ENCODE data around the gene DCC. TPM values are rescaled to one million over a fixed set of nuclear protein-coding genes. Genes with fewer than 3 reads are reported as not detected.

The DCC gene
- total and polyA plus RNA-seq, 2 of the 8 experiments (the other 6 are each of a cell fraction or from before 2014, with no cell fraction given), result 0.14 to 1.4 TPM

DNA sequence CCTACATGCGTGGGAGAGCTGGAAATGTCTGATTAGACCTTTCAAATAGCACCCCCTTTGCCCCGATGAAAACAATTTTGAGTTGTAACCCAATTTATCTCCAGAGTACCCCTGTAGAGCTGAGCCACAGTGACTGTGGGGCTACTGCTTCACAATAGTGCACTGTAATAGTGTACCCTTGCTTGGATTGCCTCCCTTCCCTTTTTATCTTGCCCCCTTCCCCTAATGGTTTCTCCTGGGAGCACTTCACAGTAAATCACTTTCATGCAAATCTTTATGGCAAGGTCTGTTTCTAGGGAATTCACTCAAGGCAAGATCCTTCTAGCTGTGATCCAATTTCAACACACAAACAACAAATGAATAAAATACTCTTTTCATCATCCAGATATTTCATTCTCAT, 1196.9 kb downstream of the DCC start:
- no peak overlapping the region for H3K4me3 ChIP-seq (ENCODE audit: extremely low read depth in 1 of 4, insufficient read depth in 2 of 4, low read depth in 3 of 4, low read length in 4 of 4)
- 89% methylated on average over 2 of the region's 2 CpGs; no CpG with 5 or more reads in 1 of the 2 experiments for WGBS, 2 experiments (ENCODE audit: extremely low coverage in 1 of 2, insufficient coverage in 1 of 2, insufficient read length in 1 of 2, insufficient replicate concordance in 2 of 2, low coverage in 1 of 2, low lambda C conversion rate in 2 of 2, missing lambda C conversion rate in 1 of 2)
- H2BK5ac ChIP-seq (ENCODE audit: low read depth, low read length), result no peak overlapping the region
- CTCF ChIA-PET (ENCODE audit: partially characterized antibody), result interaction anchor here (0.7 to 1.2 kb wide), 3 partner anchors 12 to 84 kb away, joined by 3 to 4 read pairs (median 3); no protein-coding TSS in a partner anchor
- no peak overlapping the region for H3K56ac ChIP-seq (replicated peaks; ENCODE audit: insufficient read length, low read depth, low read length)
- H3K79me2 ChIP-seq (ENCODE audit: control insufficient read depth in 1 of 2, insufficient read depth in 2 of 2, low read length in 2 of 2), result no peaks in the 10 kb centered on the region
- no peak overlapping the region for H4K8ac ChIP-seq (ENCODE audit: extremely low read depth, insufficient read depth, low read length)
- no peak overlapping the region for H4K91ac ChIP-seq (replicated peaks; ENCODE audit: insufficient read length, low read length)
- H2BK20ac ChIP-seq (ENCODE audit: low read length), result no peak overlapping the region
- TF ChIP-seq SP4 (IDR thresholded peaks at IDR 0.05; ENCODE audit: low read length), result no peak
- H3K79me1 ChIP-seq (ENCODE audit: low read depth, low read length), result no peaks in the 10 kb centered on the region
- H3K9ac ChIP-seq (replicated peaks in 1 of 4; ENCODE audit: extremely low read depth in 1 of 4, low read depth in 3 of 4, low read length in 3 of 4), result no peak overlapping the region
- no peaks in the 10 kb centered on the region for H3K27me3 ChIP-seq (replicated peaks in 1 of 4; ENCODE audit: control insufficient read depth in 3 of 4, extremely low read depth in 1 of 4, insufficient read depth in 3 of 4, low read length in 3 of 4)
- H3K4ac ChIP-seq (replicated peaks; ENCODE audit: insufficient read length, low read depth, low read length), result no peak overlapping the region
- no peaks in the 10 kb centered on the region for H4K20me1 ChIP-seq (replicated peaks in 1 of 2; ENCODE audit: control insufficient read depth in 1 of 2, insufficient read depth in 2 of 2, low read length in 2 of 2)
- H2BK15ac ChIP-seq (ENCODE audit: low read length), result no peak overlapping the region
- no peak overlapping the region for H3K18ac ChIP-seq (ENCODE audit: extremely low read depth, low read length)
- no peak overlapping the region for H3K14ac ChIP-seq (ENCODE audit: insufficient read length)
- H2BK120ac ChIP-seq (replicated peaks; ENCODE audit: low read depth, low read length), result no peak overlapping the region
- peaks cover 0 to under 1% (median 0%) of the 10 kb centered on the region in 4 experiments; a peak in 1 of 7 replicates for H3K4me1 ChIP-seq (replicated peaks in 1 of 4; ENCODE audit: control insufficient read depth in 3 of 4, insufficient read depth in 4 of 4, low read length in 3 of 4)
- H2AK5ac ChIP-seq (ENCODE audit: low read depth, low read length), result no peak overlapping the region
- H3K23me2 ChIP-seq (ENCODE audit: low read depth, low read length), result no peaks in the 10 kb centered on the region
- no peaks in the 10 kb centered on the region for H3K36me3 ChIP-seq (ENCODE audit: control insufficient read depth in 2 of 4, insufficient read depth in 4 of 4, low read length in 3 of 4)
- no peak for DNase-seq (ENCODE audit: low read depth in 1 of 2, low spot score in 2 of 2)
- no peak overlapping the region for H4K5ac ChIP-seq (ENCODE audit: insufficient read length, low read depth, low read length)
- no peak overlapping the region for H3K4me2 ChIP-seq (ENCODE audit: insufficient read depth in 1 of 2, low read depth in 2 of 2, low read length in 2 of 2)
- POLR2A ChIA-PET (ENCODE audit: partially characterized antibody), result no interaction called here
- no peak overlapping the region for H2BK12ac ChIP-seq (ENCODE audit: low read depth, low read length)
- H3K27ac ChIP-seq (ENCODE audit: low read depth, low read length), result no peak overlapping the region
- FAIRE-seq, result no peak
- no peak overlapping the region for H3K23ac ChIP-seq (ENCODE audit: insufficient read length)
- peak overlapping the region; percentile 67 for H2AFZ ChIP-seq (ENCODE audit: low read length)
- no peaks in the 10 kb centered on the region for H3K9me3 ChIP-seq (ENCODE audit: insufficient read depth in 2 of 2, low read depth in 1 of 2, low read length in 1 of 2)

Data from H1 (cell line).